ENCODE results near the gene EIF2AK2.

DNA sequence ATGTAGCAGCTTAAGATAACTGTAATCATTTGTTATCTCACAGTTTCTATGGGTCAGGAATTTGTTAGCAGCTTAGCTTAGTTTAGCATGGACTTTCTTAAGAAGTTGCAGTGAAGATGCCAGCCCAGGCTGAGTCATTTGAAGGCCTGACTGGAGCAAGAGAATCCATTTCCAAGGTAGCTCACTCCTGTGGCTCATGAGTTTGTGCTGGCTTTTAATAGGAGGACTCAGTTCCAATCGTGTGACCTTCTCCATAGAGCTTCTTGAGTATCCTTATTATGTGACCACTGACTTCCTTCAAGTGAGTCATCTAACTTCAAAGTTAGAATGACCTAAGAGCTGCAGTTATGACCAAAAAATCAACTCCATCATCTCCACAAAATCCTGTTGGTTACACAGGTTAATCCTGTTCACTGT is 71.0 kb downstream of the EIF2AK2 start:
- TF ChIP-seq EP300 (IDR thresholded peaks at IDR 0.05), result no peak
- TF ChIP-seq, protein P1, sequence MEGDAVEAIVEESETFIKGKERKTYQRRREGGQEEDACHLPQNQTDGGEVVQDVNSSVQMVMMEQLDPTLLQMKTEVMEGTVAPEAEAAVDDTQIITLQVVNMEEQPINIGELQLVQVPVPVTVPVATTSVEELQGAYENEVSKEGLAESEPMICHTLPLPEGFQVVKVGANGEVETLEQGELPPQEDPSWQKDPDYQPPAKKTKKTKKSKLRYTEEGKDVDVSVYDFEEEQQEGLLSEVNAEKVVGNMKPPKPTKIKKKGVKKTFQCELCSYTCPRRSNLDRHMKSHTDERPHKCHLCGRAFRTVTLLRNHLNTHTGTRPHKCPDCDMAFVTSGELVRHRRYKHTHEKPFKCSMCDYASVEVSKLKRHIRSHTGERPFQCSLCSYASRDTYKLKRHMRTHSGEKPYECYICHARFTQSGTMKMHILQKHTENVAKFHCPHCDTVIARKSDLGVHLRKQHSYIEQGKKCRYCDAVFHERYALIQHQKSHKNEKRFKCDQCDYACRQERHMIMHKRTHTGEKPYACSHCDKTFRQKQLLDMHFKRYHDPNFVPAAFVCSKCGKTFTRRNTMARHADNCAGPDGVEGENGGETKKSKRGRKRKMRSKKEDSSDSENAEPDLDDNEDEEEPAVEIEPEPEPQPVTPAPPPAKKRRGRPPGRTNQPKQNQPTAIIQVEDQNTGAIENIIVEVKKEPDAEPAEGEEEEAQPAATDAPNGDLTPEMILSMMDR (IDR thresholded peaks at IDR 0.05), result no peak
